ENCODE measurements around the gene VSIG4. TPM values are rescaled to one million over a fixed set of nuclear protein-coding genes. Genes with fewer than 3 reads are reported as not detected.

VSIG4 gene
- total RNA-seq, 1 experiment from 2014 or later: not detected

DNA sequence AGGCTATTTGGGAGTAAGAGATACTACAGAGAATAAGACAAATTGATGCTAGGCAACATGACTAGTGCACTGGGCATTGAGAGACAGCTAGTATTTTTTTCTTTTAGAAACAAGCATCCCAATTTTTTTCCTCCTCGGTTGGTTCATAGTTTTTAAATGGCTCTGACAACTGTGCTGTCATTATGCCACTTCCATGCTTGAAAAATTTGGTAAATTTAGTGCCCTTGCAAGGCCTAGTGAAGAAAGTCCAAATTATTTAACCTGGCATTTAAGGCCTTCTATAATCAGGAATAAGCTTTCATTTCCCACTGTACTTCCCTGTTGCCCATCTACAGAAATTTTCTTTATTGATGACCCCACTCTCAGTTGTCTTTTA is 15.8 kb downstream of the VSIG4 start:
- Histone ChIP-seq H3K4ac (ENCODE audit: low read depth, low read length) (no peak overlapping the region), H4K91ac (ENCODE audit: insufficient read length, low read depth, low read length) (no peak overlapping the region), H4K8ac (replicated peaks; ENCODE audit: insufficient read length, low read depth, low read length) (no peak overlapping the region), H2BK5ac (ENCODE audit: insufficient read length, low read length) (no peak overlapping the region), H2BK120ac (ENCODE audit: low read depth, low read length, poor library complexity, severe bottlenecking) (no peak overlapping the region), H3K4me2 (ENCODE audit: insufficient read depth, insufficient read length, low read length) (no peak overlapping the region), H2AK5ac (ENCODE audit: insufficient read length, low read length) (no peak overlapping the region), H3K4me1 (ENCODE audit: insufficient read depth, low read length) (no peaks in the 10 kb centered on the region), H2BK12ac (ENCODE audit: insufficient read length, low read depth, low read length) (no peak overlapping the region), H3K23me2 (ENCODE audit: insufficient read length, low read depth, low read length, poor library complexity, severe bottlenecking) (no peaks in the 10 kb centered on the region), H3K27ac (ENCODE audit: insufficient read length, low read depth, low read length) (no peak overlapping the region), H2BK20ac (ENCODE audit: low read depth, low read length, poor library complexity, severe bottlenecking) (no peak overlapping the region), H3T11ph (ENCODE audit: low read length) (no peak overlapping the region), H2BK15ac (ENCODE audit: low read depth, low read length) (no peak overlapping the region), H4K20me1 (ENCODE audit: control insufficient read depth, insufficient read depth, insufficient read length) (no peaks in the 10 kb centered on the region), H3K56ac (ENCODE audit: insufficient read length, low read depth, low read length) (no peak overlapping the region), H3K27me3 (ENCODE audit: insufficient read depth, low read length) (no peaks in the 10 kb centered on the region), H3K18ac (ENCODE audit: insufficient read length, low read depth, low read length) (no peak overlapping the region), H2AFZ (ENCODE audit: low read length) (no peak overlapping the region), H3K23ac (ENCODE audit: insufficient read length, low read depth, low read length) (no peak overlapping the region), H3K9ac (ENCODE audit: extremely low read depth, insufficient read length, low read length) (no peak overlapping the region), H3K79me2 (ENCODE audit: insufficient read depth, low read length) (no peaks in the 10 kb centered on the region), H4K5ac (ENCODE audit: insufficient read length, low read depth, low read length) (no peak overlapping the region), H3K79me1 (ENCODE audit: insufficient read depth, low read depth, low read length, poor library complexity, severe bottlenecking) (no peaks in the 10 kb centered on the region), H3K9me3 (ENCODE audit: control insufficient read depth, low read depth, low read length) (peaks cover 59% of the 10 kb centered on the region), H3K14ac (ENCODE audit: insufficient read depth, low read length) (no peak overlapping the region)
- DNase-seq: no peak
- Mint-ChIP-seq H3K4me3 (no peak overlapping the region), H3K36me3 (ENCODE audit: insufficient read depth in 1 of 3, low read depth in 3 of 3) (peaks cover 0 to 2% (median 0%) of the 10 kb centered on the region in 3 experiments; a peak in 3 of 7 replicates), H3K4me1 (no peaks in the 10 kb centered on the region), H3K27me3 (ENCODE audit: low read depth) (peaks cover 2% of the 10 kb centered on the region; the same call in 1 of the 2 replicates), H3K27ac (no peak overlapping the region), H3K9me3 (peaks cover 61 to 70% of the 10 kb centered on the region in 2 experiments)
- TF ChIP-seq, protein P1, sequence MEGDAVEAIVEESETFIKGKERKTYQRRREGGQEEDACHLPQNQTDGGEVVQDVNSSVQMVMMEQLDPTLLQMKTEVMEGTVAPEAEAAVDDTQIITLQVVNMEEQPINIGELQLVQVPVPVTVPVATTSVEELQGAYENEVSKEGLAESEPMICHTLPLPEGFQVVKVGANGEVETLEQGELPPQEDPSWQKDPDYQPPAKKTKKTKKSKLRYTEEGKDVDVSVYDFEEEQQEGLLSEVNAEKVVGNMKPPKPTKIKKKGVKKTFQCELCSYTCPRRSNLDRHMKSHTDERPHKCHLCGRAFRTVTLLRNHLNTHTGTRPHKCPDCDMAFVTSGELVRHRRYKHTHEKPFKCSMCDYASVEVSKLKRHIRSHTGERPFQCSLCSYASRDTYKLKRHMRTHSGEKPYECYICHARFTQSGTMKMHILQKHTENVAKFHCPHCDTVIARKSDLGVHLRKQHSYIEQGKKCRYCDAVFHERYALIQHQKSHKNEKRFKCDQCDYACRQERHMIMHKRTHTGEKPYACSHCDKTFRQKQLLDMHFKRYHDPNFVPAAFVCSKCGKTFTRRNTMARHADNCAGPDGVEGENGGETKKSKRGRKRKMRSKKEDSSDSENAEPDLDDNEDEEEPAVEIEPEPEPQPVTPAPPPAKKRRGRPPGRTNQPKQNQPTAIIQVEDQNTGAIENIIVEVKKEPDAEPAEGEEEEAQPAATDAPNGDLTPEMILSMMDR (conservative IDR thresholded peaks at IDR 0.05): no peak
- no CpG with 5 or more reads among the region's 1 CpG for WGBS (ENCODE audit: extremely low coverage, insufficient read length, low lambda C conversion rate)
